ENCODE measurements around the gene AJUBA.
"Not testable (repeated sequence)": the region's sequence is repeated elsewhere in the genome, so short reads cannot be mapped to it uniquely, and the experiment has no call there.

Gene AJUBA

DNA sequence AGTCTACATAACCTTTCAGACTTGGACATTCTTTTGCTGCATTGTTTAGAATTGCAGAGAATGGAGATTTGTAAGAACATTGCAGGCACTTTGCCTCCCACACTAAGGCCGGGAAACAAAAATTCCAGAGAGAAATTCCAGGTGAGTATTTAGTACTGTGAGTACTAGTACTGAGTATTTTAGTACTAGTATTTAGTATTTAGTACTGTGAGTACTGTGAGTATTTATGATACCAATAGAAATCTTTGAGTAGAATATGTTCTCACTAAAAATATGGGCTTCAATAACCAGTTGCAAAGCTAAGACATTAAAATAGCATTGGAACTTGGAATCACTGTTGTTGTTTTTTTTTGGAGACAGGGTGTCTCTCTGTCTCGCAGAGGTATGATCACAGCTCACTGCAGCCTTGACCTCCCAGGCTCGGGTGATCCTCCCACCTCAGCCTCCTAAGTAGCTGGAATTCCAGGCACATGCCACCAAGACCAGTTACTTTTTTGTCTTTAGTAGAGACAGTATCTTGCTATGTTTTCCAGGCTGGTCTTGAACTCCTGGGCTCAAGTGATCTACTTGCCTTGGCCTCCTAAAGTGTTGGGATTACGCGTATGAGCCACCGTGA lies 20.2 kb downstream of the AJUBA start:
- no peak for DNase-seq (ENCODE audit: low read depth)
- H3K4me3 ChIP-seq (ENCODE audit: low read depth, low read length) = no peak overlapping the region
- TF ChIP-seq, protein P1, sequence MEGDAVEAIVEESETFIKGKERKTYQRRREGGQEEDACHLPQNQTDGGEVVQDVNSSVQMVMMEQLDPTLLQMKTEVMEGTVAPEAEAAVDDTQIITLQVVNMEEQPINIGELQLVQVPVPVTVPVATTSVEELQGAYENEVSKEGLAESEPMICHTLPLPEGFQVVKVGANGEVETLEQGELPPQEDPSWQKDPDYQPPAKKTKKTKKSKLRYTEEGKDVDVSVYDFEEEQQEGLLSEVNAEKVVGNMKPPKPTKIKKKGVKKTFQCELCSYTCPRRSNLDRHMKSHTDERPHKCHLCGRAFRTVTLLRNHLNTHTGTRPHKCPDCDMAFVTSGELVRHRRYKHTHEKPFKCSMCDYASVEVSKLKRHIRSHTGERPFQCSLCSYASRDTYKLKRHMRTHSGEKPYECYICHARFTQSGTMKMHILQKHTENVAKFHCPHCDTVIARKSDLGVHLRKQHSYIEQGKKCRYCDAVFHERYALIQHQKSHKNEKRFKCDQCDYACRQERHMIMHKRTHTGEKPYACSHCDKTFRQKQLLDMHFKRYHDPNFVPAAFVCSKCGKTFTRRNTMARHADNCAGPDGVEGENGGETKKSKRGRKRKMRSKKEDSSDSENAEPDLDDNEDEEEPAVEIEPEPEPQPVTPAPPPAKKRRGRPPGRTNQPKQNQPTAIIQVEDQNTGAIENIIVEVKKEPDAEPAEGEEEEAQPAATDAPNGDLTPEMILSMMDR (conservative IDR thresholded peaks at IDR 0.05; ENCODE audit: low read depth, low read length) = no peak

DNA sequence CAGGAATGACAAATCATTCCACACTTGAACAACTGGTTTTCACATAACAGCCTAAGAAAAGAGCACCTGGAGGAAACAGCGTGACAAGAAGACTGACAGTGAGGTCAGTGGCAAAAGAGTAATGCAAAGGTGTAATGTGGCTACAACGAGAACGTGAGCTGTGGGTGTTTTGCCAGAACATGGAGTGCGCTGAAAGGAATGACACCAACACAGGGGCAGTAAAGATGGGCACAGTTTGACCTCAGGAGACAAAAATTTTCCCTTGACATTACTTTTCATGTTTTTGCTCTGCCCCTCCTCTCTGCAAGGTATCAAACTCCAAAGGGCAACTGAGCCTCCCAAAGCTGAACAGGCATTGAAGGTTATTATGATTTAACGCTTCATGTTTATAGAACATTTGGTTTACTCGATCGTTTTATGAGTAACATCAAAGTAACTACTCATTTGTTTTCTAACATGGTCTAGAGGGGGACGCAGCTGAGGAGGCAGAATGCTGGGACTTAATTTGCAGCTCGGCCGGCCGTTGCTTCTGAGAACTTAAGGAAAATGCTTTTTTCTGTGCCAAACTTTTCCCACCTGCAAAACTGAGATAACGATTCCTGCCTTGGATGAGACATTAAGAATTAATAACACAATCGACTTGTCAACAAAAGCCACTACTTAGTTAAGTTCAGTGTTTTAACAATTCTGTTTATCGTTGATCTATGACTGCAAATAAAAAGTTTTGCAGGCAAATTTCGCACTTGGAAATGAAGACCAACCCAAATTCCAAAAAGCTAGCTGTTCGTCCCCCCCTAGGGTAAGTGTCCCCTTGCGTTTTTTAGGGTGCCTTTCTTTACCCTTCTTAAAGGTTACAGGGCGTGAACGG lies 26.4 kb downstream of the AJUBA start:
- TF ChIP-seq, protein P1 (conservative IDR thresholded peaks at IDR 0.05; ENCODE audit: low read depth, low read length) = no peak
- no peak for DNase-seq (ENCODE audit: low read depth)
- H3K4me3 ChIP-seq (ENCODE audit: low read depth, low read length) = peak overlapping the region; percentile 76

- TF ChIP-seq, protein P1 (conservative IDR thresholded peaks at IDR 0.05; ENCODE audit: low read depth, low read length) = no peak
- DNase-seq (ENCODE audit: low read depth) = no peak
- H3K4me3 ChIP-seq (ENCODE audit: low read depth, low read length) = no peak overlapping the region
These were observed 29.9 kb downstream of the AJUBA start for GRCh38 chr14:22952418-22952817.

- not testable (repeated sequence) for DNase-seq (ENCODE audit: low read depth); H3K4me3 ChIP-seq (ENCODE audit: low read depth, low read length)
These were observed 30.6 kb downstream of the AJUBA start for GRCh38 chr14:22951795-22952194.

GRCh38 chr14:22945642-22946041 lies 36.7 kb downstream of the AJUBA start:
- H3K4me3 ChIP-seq (ENCODE audit: low read depth, low read length) = no peak overlapping the region
- TF ChIP-seq, protein P1 (conservative IDR thresholded peaks at IDR 0.05; ENCODE audit: low read depth, low read length) = no peak
- no peak for DNase-seq (ENCODE audit: low read depth)

DNA sequence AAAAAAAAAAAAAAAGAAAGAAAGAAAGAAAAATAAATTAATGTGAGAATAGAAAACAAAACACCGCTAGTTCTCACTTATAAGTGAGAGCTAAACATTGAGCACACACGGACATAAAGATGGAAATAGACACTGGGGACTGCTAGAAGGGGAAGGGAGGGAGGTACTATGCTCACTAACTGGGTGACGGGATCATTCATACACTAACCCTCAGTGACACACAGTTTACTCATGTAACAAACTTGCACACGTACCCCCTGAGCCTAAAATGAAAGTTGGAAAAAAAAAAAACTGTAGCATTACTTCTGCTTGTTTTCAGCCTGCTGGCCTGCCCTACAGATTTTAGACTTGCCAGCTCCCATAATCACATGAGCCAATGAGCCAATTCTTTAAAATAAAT lies 42.7 kb downstream of the AJUBA start:
- TF ChIP-seq, protein P1 (conservative IDR thresholded peaks at IDR 0.05; ENCODE audit: low read depth, low read length) = no peak
- DNase-seq (ENCODE audit: low read depth) = peak; percentile 28
- no peak overlapping the region for H3K4me3 ChIP-seq (ENCODE audit: low read depth, low read length)

DNA sequence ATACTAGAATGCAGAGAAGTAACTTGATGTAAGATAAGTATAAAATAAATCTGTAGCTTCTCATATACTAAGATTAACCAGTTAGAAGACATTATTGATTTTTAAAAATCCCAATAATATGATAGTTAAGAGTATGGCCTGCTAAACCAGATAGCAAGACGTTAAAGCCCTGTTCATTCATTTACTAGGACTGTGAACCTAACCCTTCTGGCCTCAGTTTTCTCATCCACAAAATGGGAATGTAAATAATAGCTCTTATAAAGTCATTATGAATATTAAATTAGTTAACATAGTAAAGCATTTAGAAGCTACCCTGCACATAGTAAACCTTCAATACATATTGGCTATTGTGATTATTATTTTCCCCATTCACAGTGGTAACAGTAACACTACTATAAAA lies 47.2 kb downstream of the AJUBA start:
- TF ChIP-seq, protein P1 (conservative IDR thresholded peaks at IDR 0.05; ENCODE audit: low read depth, low read length) = no peak
- no peak overlapping the region for H3K4me3 ChIP-seq (ENCODE audit: low read depth, low read length)
- DNase-seq (ENCODE audit: low read depth) = no peak
